Nephron (organoid): Measurements from ENCODE around the gene ZNF93.
"Not testable (repeated sequence)": the region's sequence is repeated elsewhere in the genome, so short reads cannot be mapped to it uniquely, and the experiment has no call there.

Experiments used
- H3K27ac Mint-ChIP-seq, 3 experiments: 2 replicates each; pipeline ENCODE4 v1.8.0; 2020; ENCODE audit warnings: mixed read lengths in 3 of 3, mild to moderate bottlenecking in 2 of 3, moderate library complexity in 1 of 3
- H3K27me3 Mint-ChIP-seq: 2 replicates; pipeline ENCODE4 v1.8.0; 2021; ENCODE audit warnings: low read depth, mild to moderate bottlenecking, moderate library complexity, mixed read lengths
- H3K36me3 Mint-ChIP-seq: 2 replicates; pipeline ENCODE4 v1.8.0; 2020; ENCODE audit warnings: low read depth, mixed read lengths
- H3K4me1 Mint-ChIP-seq: 2 replicates; pipeline ENCODE4 v1.8.0; 2020; ENCODE audit warnings: mixed read lengths
- H3K4me3 Mint-ChIP-seq, 3 experiments: 2 replicates each; pipeline ENCODE4 v1.8.0; 2020; ENCODE audit warnings: mild to moderate bottlenecking in 3 of 3, mixed read lengths in 3 of 3, moderate library complexity in 2 of 3
- H3K9me3 Mint-ChIP-seq: 2 replicates; pipeline ENCODE4 v1.8.0; 2020; ENCODE audit warnings: mixed read lengths
- CTCF ChIP-seq, 3 experiments: fragments of 200-600 bp; sonication (generic); IDR thresholded peaks; one replicate each; pipeline ENCODE4 v1.5.0; 2021; ENCODE audit warnings: antibody characterized with exemption in 3 of 3; ENCODE audit not compliant: unreplicated experiment in 3 of 3

Gene ZNF93

GRCh38 chr19:19955208-19955607 lies 54.5 kb downstream of the ZNF93 start:
- TF ChIP-seq CTCF (IDR thresholded peaks at IDR 0.05; ENCODE audit: unreplicated experiment in 3 of 3): no peak
- H3K9me3 Mint-ChIP-seq: no peaks in the 10 kb centered on the region

GRCh38 chr19:19956434-19957075 lies 55.8 kb downstream of the ZNF93 start:
- H3K4me1 Mint-ChIP-seq: no peaks in the 10 kb centered on the region
- no peaks in the 10 kb centered on the region for H3K36me3 Mint-ChIP-seq
- no peak for TF ChIP-seq CTCF (IDR thresholded peaks at IDR 0.05; ENCODE audit: unreplicated experiment in 3 of 3)
- H3K9me3 Mint-ChIP-seq: no peaks in the 10 kb centered on the region
- H3K27ac Mint-ChIP-seq: no peak overlapping the region
- no peak overlapping the region for H3K4me3 Mint-ChIP-seq
- H3K27me3 Mint-ChIP-seq: peaks cover 14% of the 10 kb centered on the region

More at GRCh38 chr19:19955208-19955607, 54.5 kb downstream of the ZNF93 start:
- Mint-ChIP-seq H3K27me3 (peaks cover 14% of the 10 kb centered on the region), H3K36me3 (no peaks in the 10 kb centered on the region), H3K4me3 (no peak overlapping the region), H3K4me1 (no peaks in the 10 kb centered on the region), H3K27ac (no peak overlapping the region)

GRCh38 chr19:19957766-19958165 lies 57.0 kb downstream of the ZNF93 start:
- not testable (repeated sequence) for H3K9me3 Mint-ChIP-seq, H3K27ac Mint-ChIP-seq, H3K4me3 Mint-ChIP-seq, H3K36me3 Mint-ChIP-seq, H3K4me1 Mint-ChIP-seq
- H3K27me3 Mint-ChIP-seq: peaks cover 14% of the 10 kb centered on the region

GRCh38 chr19:19959151-19959799 lies 58.5 kb downstream of the ZNF93 start:
- not testable (repeated sequence) for H3K4me3 Mint-ChIP-seq

GRCh38 chr19:19964416-19964815 lies 63.7 kb downstream of the ZNF93 start:
- Mint-ChIP-seq H3K36me3 (no peaks in the 10 kb centered on the region), H3K9me3 (peaks cover 28% of the 10 kb centered on the region), H3K4me3 (no peak overlapping the region), H3K4me1 (no peaks in the 10 kb centered on the region), H3K27me3 (peaks cover 4% of the 10 kb centered on the region), H3K27ac (no peak overlapping the region)
- TF ChIP-seq CTCF (IDR thresholded peaks at IDR 0.05; ENCODE audit: unreplicated experiment in 3 of 3): no peak

More at GRCh38 chr19:19959151-19959799, 58.5 kb downstream of the ZNF93 start:
- peaks cover 12% of the 10 kb centered on the region for H3K27me3 Mint-ChIP-seq
- not testable (repeated sequence) for H3K27ac Mint-ChIP-seq, H3K9me3 Mint-ChIP-seq, H3K4me1 Mint-ChIP-seq, H3K36me3 Mint-ChIP-seq
- peak; percentile 58 to 70 (median 66) for TF ChIP-seq CTCF (IDR thresholded peaks at IDR 0.05; ENCODE audit: unreplicated experiment in 3 of 3)

GRCh38 chr19:19966126-19966525 lies 65.4 kb downstream of the ZNF93 start:
- not testable (repeated sequence) for H3K27me3 Mint-ChIP-seq, H3K4me1 Mint-ChIP-seq

GRCh38 chr19:19966862-19967261 lies 66.1 kb downstream of the ZNF93 start:
- H3K9me3 Mint-ChIP-seq: peaks cover 39% of the 10 kb centered on the region
- H3K4me1 Mint-ChIP-seq: no peaks in the 10 kb centered on the region
- H3K36me3 Mint-ChIP-seq: no peaks in the 10 kb centered on the region
- H3K4me3 Mint-ChIP-seq: no peak overlapping the region
- no peak for TF ChIP-seq CTCF (IDR thresholded peaks at IDR 0.05; ENCODE audit: unreplicated experiment in 3 of 3)
- peaks cover 10% of the 10 kb centered on the region for H3K27me3 Mint-ChIP-seq
- no peak overlapping the region for H3K27ac Mint-ChIP-seq

More at GRCh38 chr19:19966126-19966525, 65.4 kb downstream of the ZNF93 start:
- peaks cover 34% of the 10 kb centered on the region for H3K9me3 Mint-ChIP-seq
- H3K27ac Mint-ChIP-seq, H3K36me3 Mint-ChIP-seq, H3K4me3 Mint-ChIP-seq: not testable (repeated sequence)
